HFFc6 (cell line): Measurements from ENCODE around the gene HSFX2. TPM values are rescaled to one million over a fixed set of nuclear protein-coding genes. Genes with fewer than 3 reads are reported as not detected.
"Not testable (repeated sequence)": the region's sequence is repeated elsewhere in the genome, so short reads cannot be mapped to it uniquely, and the experiment has no call there.

Experiments
- DNase-seq: peaks from one replicate; pipeline ENCODE4 v3.0.0-alpha.2; 2018
- H3K27ac Mint-ChIP-seq: 2 replicates; pipeline ENCODE4 v1.8.0; 2020; ENCODE audit warnings: mild to moderate bottlenecking, mixed read lengths
- H3K27me3 Mint-ChIP-seq: 2 replicates; pipeline ENCODE4 v1.8.0; 2021; ENCODE audit warnings: mild to moderate bottlenecking, moderate library complexity, mixed read lengths; ENCODE audit not compliant: insufficient read depth
- H3K36me3 Mint-ChIP-seq: 2 replicates; pipeline ENCODE4 v1.8.0; 2021; ENCODE audit warnings: low read depth, mixed read lengths
- H3K4me1 Mint-ChIP-seq: 2 replicates; pipeline ENCODE4 v1.8.0; 2020; ENCODE audit warnings: low read depth, mixed read lengths
- H3K4me3 Mint-ChIP-seq: 2 replicates; pipeline ENCODE4 v1.8.0; 2020; ENCODE audit warnings: mild to moderate bottlenecking, moderate library complexity, mixed read lengths
- H3K9me3 Mint-ChIP-seq: 2 replicates; pipeline ENCODE4 v1.8.0; 2020; ENCODE audit warnings: mild to moderate bottlenecking, mixed read lengths
- total RNA-seq, 6 experiments: library from RNA; stranded (reverse); fragmentation: NEBNext Ultra II Directional; extraction: Animal tissue kit (Norgen Biotek cat#: 25700); gene quantifications; 2 replicates in 1 of 6; 3 replicates in 5 of 6; pipeline ENCODE4 v1.2.3, GENCODE V29; 2021
- TF ChIP-seq, protein P1 (sequence below): fragments of 200-600 bp; sonication (generic); IDR thresholded peaks from 2 replicates; pipeline ENCODE4 v1.5.0; 2021; ENCODE audit warnings: antibody characterized with exemption, mild to moderate bottlenecking

Gene HSFX2
- total RNA-seq, 6 experiments from 2014 or later, result 0.34 to 0.35 TPM; not detected in 4

- DNase-seq, H3K36me3 Mint-ChIP-seq, H3K4me1 Mint-ChIP-seq, H3K4me3 Mint-ChIP-seq, H3K9me3 Mint-ChIP-seq, H3K27ac Mint-ChIP-seq, H3K27me3 Mint-ChIP-seq: not testable (repeated sequence)
- TF ChIP-seq, protein P1, sequence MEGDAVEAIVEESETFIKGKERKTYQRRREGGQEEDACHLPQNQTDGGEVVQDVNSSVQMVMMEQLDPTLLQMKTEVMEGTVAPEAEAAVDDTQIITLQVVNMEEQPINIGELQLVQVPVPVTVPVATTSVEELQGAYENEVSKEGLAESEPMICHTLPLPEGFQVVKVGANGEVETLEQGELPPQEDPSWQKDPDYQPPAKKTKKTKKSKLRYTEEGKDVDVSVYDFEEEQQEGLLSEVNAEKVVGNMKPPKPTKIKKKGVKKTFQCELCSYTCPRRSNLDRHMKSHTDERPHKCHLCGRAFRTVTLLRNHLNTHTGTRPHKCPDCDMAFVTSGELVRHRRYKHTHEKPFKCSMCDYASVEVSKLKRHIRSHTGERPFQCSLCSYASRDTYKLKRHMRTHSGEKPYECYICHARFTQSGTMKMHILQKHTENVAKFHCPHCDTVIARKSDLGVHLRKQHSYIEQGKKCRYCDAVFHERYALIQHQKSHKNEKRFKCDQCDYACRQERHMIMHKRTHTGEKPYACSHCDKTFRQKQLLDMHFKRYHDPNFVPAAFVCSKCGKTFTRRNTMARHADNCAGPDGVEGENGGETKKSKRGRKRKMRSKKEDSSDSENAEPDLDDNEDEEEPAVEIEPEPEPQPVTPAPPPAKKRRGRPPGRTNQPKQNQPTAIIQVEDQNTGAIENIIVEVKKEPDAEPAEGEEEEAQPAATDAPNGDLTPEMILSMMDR, result peak; percentile 12; the same call in 1 of the 2 replicates
These were observed 3.5 kb upstream of the HSFX2 start for GRCh38 chrX:149598603-149599002.

- H3K27me3 Mint-ChIP-seq, H3K9me3 Mint-ChIP-seq, H3K4me1 Mint-ChIP-seq, H3K27ac Mint-ChIP-seq, H3K4me3 Mint-ChIP-seq, DNase-seq, H3K36me3 Mint-ChIP-seq: not testable (repeated sequence)
These were observed 829 bp upstream of the HSFX2 start for GRCh38 chrX:149595943-149596342.

GRCh38 chrX:149590993-149591392 is 4.1 kb downstream of the HSFX2 start:
- not testable (repeated sequence) for H3K27ac Mint-ChIP-seq, H3K4me3 Mint-ChIP-seq, H3K27me3 Mint-ChIP-seq, DNase-seq, H3K4me1 Mint-ChIP-seq, H3K9me3 Mint-ChIP-seq, H3K36me3 Mint-ChIP-seq

DNA sequence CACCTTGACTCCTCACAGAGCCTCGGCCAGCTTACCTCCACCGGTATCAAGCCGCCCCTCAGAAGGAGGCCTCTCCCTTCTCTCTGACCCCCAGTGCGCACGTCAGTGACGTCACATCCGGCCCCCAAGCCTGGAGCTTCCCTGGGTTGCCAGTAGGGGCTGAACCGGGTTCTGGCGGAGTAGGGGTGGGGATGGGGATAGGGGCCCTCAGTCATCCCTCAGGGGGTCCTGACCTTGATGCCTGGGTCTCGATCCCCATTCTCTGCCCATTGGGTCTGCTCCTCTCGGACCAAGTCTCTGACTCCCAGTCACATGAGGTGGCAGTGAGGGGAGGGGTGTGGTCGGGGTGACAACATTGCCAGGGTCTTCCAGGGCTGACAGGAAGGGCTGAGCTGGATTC is 7.8 kb downstream of the HSFX2 start, which contains the start of gene MAGEA9B:
MAGEA9B (minus strand) TSS at position 101 of the 400 bp plus-strand sequence. CDS start 4,280 bp downstream, outside the sequence.
- not testable (repeated sequence) for H3K36me3 Mint-ChIP-seq, H3K27me3 Mint-ChIP-seq, H3K4me3 Mint-ChIP-seq, DNase-seq, H3K27ac Mint-ChIP-seq, H3K9me3 Mint-ChIP-seq, H3K4me1 Mint-ChIP-seq

DNA sequence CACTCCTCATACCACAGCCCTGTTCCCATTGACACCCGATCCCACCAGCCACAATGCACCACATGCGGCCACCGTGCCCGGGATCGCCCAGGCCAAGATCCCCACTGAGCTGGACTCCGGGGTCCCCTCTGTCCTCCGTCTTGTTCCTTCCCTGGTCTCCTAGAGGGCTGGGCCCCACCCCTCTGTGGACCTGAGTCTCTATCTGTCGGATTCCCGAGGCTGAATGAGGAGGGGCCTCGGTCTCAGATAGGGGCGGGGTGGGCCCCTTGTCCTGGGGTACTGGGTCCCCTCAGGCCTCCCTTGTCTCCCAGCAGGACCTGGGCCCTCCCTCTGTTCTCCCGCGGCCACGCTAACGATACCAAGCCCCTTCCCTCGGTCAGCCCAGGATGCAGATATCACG is 9.5 kb downstream of the HSFX2 start:
- not testable (repeated sequence) for DNase-seq, H3K9me3 Mint-ChIP-seq, H3K4me1 Mint-ChIP-seq, H3K4me3 Mint-ChIP-seq, H3K27me3 Mint-ChIP-seq, H3K36me3 Mint-ChIP-seq, H3K27ac Mint-ChIP-seq

GRCh38 chrX:149573456-149573855 is 21.7 kb downstream of the HSFX2 start:
- not testable (repeated sequence) for H3K27me3 Mint-ChIP-seq, H3K4me3 Mint-ChIP-seq, DNase-seq, H3K9me3 Mint-ChIP-seq, H3K27ac Mint-ChIP-seq, H3K36me3 Mint-ChIP-seq
- peaks cover 25% of the 10 kb centered on the region for H3K4me1 Mint-ChIP-seq

- peak overlapping the region; percentile 55 for H3K4me3 Mint-ChIP-seq
- H3K27me3 Mint-ChIP-seq, result no peaks in the 10 kb centered on the region
- H3K9me3 Mint-ChIP-seq, result no peaks in the 10 kb centered on the region
- H3K27ac Mint-ChIP-seq, result peak overlapping the region; percentile 74; the same call in 1 of the 2 replicates
- peaks cover 25% of the 10 kb centered on the region for H3K4me1 Mint-ChIP-seq
- no peaks in the 10 kb centered on the region for H3K36me3 Mint-ChIP-seq
- DNase-seq, result no peak
- TF ChIP-seq, protein P1, result no peak
These were observed 22.4 kb downstream of the HSFX2 start for GRCh38 chrX:149572743-149573142.

DNA sequence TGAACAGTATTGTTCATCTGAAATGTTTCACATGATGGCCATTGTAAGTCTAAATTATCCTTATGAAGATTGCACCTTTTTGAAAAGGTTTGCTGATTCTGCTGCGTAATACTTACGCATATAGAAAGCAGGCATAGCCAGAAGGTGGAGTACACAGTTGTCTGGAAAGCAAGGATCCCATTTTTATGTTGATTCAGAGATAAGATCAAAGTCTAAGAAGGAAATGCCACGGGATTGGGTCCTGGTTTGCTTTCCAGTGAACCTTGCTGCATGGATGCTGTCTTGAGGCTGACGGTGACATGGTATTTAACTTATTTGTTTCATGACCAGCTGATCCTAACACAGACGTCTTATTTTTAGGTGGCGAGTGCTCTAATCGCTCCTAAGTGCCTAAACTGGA is 23.3 kb downstream of the HSFX2 start:
- Mint-ChIP-seq H3K4me1 (peaks cover 25% of the 10 kb centered on the region), H3K27me3 (no peaks in the 10 kb centered on the region), H3K4me3 (no peak overlapping the region), H3K27ac (no peak overlapping the region), H3K36me3 (no peaks in the 10 kb centered on the region), H3K9me3 (no peaks in the 10 kb centered on the region)
- DNase-seq, result no peak
- TF ChIP-seq, protein P1, result no peak
